HG02798 (cell line): ENCODE measurements around the gene FIBP.
"Not testable (repeated sequence)": the region's sequence is repeated elsewhere in the genome, so short reads cannot be mapped to it uniquely, and the experiment has no call there.

ENCODE experiments used
- ATAC-seq: cut with Tn5 transposase; IDR thresholded peaks from one replicate; pipeline ENCODE4 v1.9.1; 2021; ENCODE audit warnings: mild to moderate bottlenecking; ENCODE audit not compliant: unreplicated experiment, poor library complexity

Gene FIBP

GRCh38 chr11:65849771-65850216 is 38.5 kb downstream of the FIBP start:
- ATAC-seq = no peak

DNA sequence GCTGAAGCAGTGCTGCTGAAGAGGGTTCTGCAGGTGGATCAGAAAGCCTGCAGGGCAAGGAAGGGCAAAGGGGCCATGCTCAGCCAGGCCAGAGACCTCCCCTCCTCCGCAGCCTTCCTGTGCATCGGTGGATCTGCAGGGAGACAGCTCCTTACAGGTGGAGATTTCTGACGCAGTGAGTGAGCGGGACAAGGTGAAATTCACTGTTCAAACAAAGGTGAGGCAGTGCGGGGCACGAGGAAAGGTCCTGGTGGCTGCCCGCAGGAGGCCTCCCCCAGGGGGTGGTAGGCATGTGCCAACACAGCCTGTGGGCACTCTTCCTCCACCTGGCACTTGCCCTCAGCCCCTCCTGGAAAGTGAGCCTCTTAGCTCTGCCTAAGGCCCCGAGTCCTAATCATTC is 38.9 kb downstream of the FIBP start:
- no peak for ATAC-seq

GRCh38 chr11:65848693-65849092 is 39.6 kb downstream of the FIBP start:
- not testable (repeated sequence) for ATAC-seq

- no peak for ATAC-seq
Measured at GRCh38 chr11:65847746-65848145, 40.5 kb downstream of the FIBP start.

GRCh38 chr11:65844231-65844872 is 43.9 kb downstream of the FIBP start:
- ATAC-seq = no peak

GRCh38 chr11:65843811-65844210 is 44.5 kb downstream of the FIBP start:
- no peak for ATAC-seq

GRCh38 chr11:65842144-65842543 is 46.1 kb downstream of the FIBP start:
- ATAC-seq = no peak

DNA sequence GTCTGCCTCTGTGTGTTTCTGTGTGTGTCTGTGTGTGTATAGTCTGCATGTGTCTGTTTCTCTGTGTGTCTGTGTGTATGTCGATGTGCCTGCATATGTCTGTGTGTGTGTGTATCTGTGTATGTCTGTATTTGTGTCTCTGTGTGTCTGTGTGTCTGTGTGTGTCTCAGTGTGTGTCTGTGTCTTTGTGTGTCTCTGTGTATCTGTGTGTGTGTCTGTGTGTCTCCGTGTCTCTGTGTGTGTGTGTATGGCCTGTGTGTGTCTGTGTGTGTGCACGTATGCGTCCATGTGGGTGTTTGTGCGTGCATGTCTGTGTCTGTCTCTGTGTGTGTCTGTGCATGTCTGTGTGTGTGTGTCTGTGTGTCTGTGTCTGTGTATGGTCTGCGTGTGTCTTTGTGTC is 54.1 kb downstream of the FIBP start:
- no peak for ATAC-seq
